ENCODE results near the gene INVS.

DNA sequence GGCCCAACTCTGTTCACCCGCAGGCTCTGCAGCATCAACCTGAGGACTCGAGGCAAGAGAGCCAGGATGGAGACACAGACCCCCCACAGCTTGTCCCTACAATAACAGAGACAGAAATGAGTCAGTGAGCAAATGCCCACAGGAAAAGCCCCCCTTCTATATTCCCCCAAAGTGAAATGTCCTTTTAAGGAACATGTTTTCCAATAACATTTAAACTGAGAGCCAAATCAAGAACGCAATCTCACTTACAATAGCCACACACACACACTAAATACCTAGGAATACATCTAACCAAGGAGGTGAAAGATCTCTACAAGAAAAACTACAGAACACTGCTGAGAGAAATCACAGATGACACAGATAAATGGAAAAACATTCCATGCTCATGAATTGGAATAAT is 204.7 kb downstream of the INVS start:
- TF ChIP-seq POLR2A (IDR thresholded peaks at IDR 0.05): no peak
- TF ChIP-seq, protein P1, sequence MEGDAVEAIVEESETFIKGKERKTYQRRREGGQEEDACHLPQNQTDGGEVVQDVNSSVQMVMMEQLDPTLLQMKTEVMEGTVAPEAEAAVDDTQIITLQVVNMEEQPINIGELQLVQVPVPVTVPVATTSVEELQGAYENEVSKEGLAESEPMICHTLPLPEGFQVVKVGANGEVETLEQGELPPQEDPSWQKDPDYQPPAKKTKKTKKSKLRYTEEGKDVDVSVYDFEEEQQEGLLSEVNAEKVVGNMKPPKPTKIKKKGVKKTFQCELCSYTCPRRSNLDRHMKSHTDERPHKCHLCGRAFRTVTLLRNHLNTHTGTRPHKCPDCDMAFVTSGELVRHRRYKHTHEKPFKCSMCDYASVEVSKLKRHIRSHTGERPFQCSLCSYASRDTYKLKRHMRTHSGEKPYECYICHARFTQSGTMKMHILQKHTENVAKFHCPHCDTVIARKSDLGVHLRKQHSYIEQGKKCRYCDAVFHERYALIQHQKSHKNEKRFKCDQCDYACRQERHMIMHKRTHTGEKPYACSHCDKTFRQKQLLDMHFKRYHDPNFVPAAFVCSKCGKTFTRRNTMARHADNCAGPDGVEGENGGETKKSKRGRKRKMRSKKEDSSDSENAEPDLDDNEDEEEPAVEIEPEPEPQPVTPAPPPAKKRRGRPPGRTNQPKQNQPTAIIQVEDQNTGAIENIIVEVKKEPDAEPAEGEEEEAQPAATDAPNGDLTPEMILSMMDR (IDR thresholded peaks at IDR 0.05): no peak
